GM18505 (cell line): ENCODE measurements around the gene SLC4A5.
"Not testable (repeated sequence)": the region's sequence is repeated elsewhere in the genome, so short reads cannot be mapped to it uniquely, and the experiment has no call there.

Source experiments
- ATAC-seq: cut with Tn5 transposase; IDR thresholded peaks from one replicate; pipeline ENCODE4 v1.9.1; 2021; ENCODE audit not compliant: unreplicated experiment
- POLR2A ChIP-seq: IDR thresholded peaks from 4 replicates; pipeline ENCODE4 v1.6.1; 2011; ENCODE audit warnings: borderline replicate concordance; ENCODE audit not compliant: insufficient read depth, insufficient read length; ENCODE audit errors: extremely low read depth

The SLC4A5 gene

GRCh38 chr2:74255660-74256213, 87.5 kb downstream of the SLC4A5 start:
- no peak for TF ChIP-seq POLR2A
- ATAC-seq = no peak

GRCh38 chr2:74253971-74254310, 89.3 kb downstream of the SLC4A5 start:
- TF ChIP-seq POLR2A = no peak
- ATAC-seq = no peak

- TF ChIP-seq POLR2A = no peak
- no peak for ATAC-seq
These were observed 89.8 kb downstream of the SLC4A5 start for GRCh38 chr2:74253306-74253970.

- TF ChIP-seq POLR2A = no peak
- no peak for ATAC-seq
These were observed 90.4 kb downstream of the SLC4A5 start for GRCh38 chr2:74252862-74253261.

- no peak for TF ChIP-seq POLR2A
- no peak for ATAC-seq
These were observed 91.2 kb downstream of the SLC4A5 start for GRCh38 chr2:74252036-74252435.

- ATAC-seq = no peak
- no peak for TF ChIP-seq POLR2A
These were observed 93.0 kb downstream of the SLC4A5 start for GRCh38 chr2:74250189-74250631.

- TF ChIP-seq POLR2A = no peak
- no peak for ATAC-seq
These were observed 93.7 kb downstream of the SLC4A5 start for GRCh38 chr2:74249406-74250122.

- TF ChIP-seq POLR2A = no peak
- no peak for ATAC-seq
These were observed 96.6 kb downstream of the SLC4A5 start for GRCh38 chr2:74246496-74247195.

GRCh38 chr2:74244286-74244685, 98.9 kb downstream of the SLC4A5 start:
- no peak for ATAC-seq
- TF ChIP-seq POLR2A = no peak

GRCh38 chr2:74242354-74243071, 100.7 kb downstream of the SLC4A5 start:
- no peak for TF ChIP-seq POLR2A
- no peak for ATAC-seq

- no peak for ATAC-seq
- TF ChIP-seq POLR2A = no peak
These were observed 103.9 kb downstream of the SLC4A5 start for GRCh38 chr2:74239346-74239745.

GRCh38 chr2:74238879-74239278, 104.3 kb downstream of the SLC4A5 start:
- no peak for ATAC-seq
- no peak for TF ChIP-seq POLR2A

GRCh38 chr2:74235041-74235440, 108.2 kb downstream of the SLC4A5 start:
- TF ChIP-seq POLR2A = no peak
- no peak for ATAC-seq

- ATAC-seq = no peak
- TF ChIP-seq POLR2A = no peak
These were observed 109.6 kb downstream of the SLC4A5 start for GRCh38 chr2:74233648-74234047.

GRCh38 chr2:74232426-74232825, 110.8 kb downstream of the SLC4A5 start:
- no peak for TF ChIP-seq POLR2A
- no peak for ATAC-seq

- not testable (repeated sequence) for ATAC-seq
These were observed 113.4 kb downstream of the SLC4A5 start for GRCh38 chr2:74229865-74230264.
